ENCODE data around the gene C20orf204.

C20orf204 gene

GRCh38 chr20:64032706-64033624 is 3.0 kb upstream of the C20orf204 start:
- in situ Hi-C loops (cut with HindIII; ENCODE audit: low sequenced_read_pairs): no loop called here
- TF ChIP-seq CTCF (IDR thresholded peaks at IDR 0.05; ENCODE audit: low read depth, low read length): no peak
- no peak for DNase-seq (ENCODE audit: low read depth, low spot score)
- no peak overlapping the region for H3K4me3 ChIP-seq (ENCODE audit: low read depth, low read length)

- no peak overlapping the region for H3K4me3 ChIP-seq (ENCODE audit: low read depth, low read length)
- no peak for DNase-seq (ENCODE audit: low read depth, low spot score)
- TF ChIP-seq CTCF (IDR thresholded peaks at IDR 0.05; ENCODE audit: low read depth, low read length): no peak
- in situ Hi-C loops (cut with HindIII; ENCODE audit: low sequenced_read_pairs): no loop called here
Observed at GRCh38 chr20:64033981-64034493, 1.9 kb upstream of the C20orf204 start.

- no peak for DNase-seq (ENCODE audit: low read depth, low spot score)
- TF ChIP-seq CTCF (IDR thresholded peaks at IDR 0.05; ENCODE audit: low read depth, low read length): no peak
- in situ Hi-C loops (cut with HindIII; ENCODE audit: low sequenced_read_pairs): no loop called here
- no peak overlapping the region for H3K4me3 ChIP-seq (ENCODE audit: low read depth, low read length)
Observed at GRCh38 chr20:64035066-64035932, 683 bp upstream of the C20orf204 start.

GRCh38 chr20:64036346-64037198 is 590 bp downstream of the C20orf204 start:
- TF ChIP-seq CTCF (IDR thresholded peaks at IDR 0.05; ENCODE audit: low read depth, low read length): no peak
- no peak overlapping the region for H3K4me3 ChIP-seq (ENCODE audit: low read depth, low read length)
- in situ Hi-C loops (cut with HindIII; ENCODE audit: low sequenced_read_pairs): no loop called here
- no peak for DNase-seq (ENCODE audit: low read depth, low spot score)

- DNase-seq (ENCODE audit: low read depth, low spot score): no peak
- no peak for TF ChIP-seq CTCF (IDR thresholded peaks at IDR 0.05; ENCODE audit: low read depth, low read length)
- in situ Hi-C loops (cut with HindIII; ENCODE audit: low sequenced_read_pairs): no loop called here
- H3K4me3 ChIP-seq (ENCODE audit: low read depth, low read length): no peak overlapping the region
Observed at GRCh38 chr20:64037199-64037497, 1.2 kb downstream of the C20orf204 start.
